GM19468 (cell line): ENCODE measurements around the gene MROH2B.

Experiments used
- ATAC-seq: cut with Tn5 transposase; IDR thresholded peaks from one replicate; pipeline ENCODE4 v1.9.1; 2021; ENCODE audit warnings: mild to moderate bottlenecking, moderate library complexity, moderate number of reproducible peaks; ENCODE audit not compliant: unreplicated experiment; ENCODE audit errors: extremely low read depth

The MROH2B gene

DNA sequence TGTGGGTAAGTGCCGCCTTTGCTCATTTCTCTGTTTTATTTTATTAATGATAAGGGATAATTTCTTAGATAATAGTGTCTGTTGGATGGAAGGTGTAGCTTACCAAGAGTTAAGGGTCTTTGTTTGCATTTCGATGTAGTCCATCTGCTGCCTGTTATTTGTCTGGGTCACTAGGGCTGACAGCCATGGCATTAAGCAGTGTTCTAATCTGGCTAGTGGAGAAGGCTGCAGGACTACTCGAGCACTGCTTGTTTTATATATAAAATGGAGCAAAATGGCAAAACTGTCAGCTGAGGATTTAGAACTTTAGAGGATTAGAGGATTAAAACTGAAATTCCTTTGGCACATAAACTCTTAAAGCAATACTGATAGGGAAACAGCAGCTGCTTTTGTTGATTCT is 94.3 kb downstream of the MROH2B start:
- ATAC-seq: no peak

DNA sequence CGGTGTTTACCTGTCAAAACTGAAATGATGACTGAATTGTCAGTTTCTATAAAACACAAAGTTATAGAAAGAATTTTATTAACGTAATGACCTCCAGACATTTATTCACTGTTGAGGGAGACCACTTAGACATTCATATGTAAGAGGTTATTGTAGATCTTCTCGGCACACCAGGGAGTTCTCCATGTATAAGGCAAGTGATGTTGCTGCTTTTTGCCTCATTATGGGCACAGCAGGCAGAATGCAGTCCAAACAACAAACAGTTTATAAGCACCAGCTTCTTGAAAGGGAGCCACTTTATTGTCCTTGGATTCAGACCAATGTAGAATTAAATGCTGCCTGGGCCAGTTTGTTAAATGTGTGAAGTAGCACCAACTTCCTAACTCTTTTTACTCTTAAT is 95.1 kb downstream of the MROH2B start:
- no peak for ATAC-seq

DNA sequence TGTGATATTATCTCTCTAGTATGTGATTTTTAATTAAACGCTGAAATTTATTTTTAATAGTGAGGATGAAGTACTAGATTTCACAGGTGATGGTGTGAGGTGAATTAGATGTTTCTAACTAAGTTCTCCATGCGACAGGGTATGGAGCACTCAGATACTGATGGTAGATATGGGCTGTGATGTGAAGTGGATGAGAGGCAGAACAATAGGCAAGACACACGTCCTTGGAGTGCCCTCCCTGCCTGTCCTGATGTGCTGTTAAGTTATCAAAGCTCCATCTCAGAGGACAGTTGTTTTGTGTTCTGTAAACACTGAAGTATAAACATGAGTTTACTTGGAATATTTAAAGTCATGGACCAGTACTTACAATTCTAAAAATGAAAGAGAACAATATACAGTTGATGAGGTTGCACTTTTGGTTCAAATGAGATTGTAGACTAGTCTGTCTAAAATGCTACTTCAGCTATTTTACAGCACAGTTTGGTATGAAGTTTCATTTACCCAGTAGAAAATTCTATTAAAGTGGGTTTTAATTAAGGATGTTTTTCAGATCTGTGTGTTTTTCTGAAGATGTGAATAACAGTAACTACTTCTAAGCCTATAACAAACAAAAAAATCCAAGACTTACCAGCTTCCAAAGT is 97.7 kb downstream of the MROH2B start:
- ATAC-seq: no peak

DNA sequence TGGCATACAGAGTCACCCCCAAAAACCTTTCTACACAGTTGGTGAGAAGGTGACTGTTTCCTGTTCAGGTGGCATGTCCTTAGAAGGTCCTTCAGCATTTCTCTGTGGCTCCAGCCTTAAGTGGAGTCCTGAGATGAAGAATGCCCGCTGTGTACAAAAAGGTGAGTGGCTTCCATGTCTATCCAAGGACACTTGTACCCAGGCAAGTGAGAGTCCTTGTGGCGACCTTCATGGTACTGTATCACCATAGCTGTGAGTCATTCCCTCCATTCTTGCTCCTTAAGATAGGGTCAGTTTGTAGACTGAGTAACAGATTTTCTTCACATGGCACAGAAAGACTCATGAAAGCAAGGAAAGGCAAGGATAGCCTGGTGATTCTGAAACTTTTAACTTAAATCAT is 98.7 kb downstream of the MROH2B start:
- ATAC-seq: no peak

DNA sequence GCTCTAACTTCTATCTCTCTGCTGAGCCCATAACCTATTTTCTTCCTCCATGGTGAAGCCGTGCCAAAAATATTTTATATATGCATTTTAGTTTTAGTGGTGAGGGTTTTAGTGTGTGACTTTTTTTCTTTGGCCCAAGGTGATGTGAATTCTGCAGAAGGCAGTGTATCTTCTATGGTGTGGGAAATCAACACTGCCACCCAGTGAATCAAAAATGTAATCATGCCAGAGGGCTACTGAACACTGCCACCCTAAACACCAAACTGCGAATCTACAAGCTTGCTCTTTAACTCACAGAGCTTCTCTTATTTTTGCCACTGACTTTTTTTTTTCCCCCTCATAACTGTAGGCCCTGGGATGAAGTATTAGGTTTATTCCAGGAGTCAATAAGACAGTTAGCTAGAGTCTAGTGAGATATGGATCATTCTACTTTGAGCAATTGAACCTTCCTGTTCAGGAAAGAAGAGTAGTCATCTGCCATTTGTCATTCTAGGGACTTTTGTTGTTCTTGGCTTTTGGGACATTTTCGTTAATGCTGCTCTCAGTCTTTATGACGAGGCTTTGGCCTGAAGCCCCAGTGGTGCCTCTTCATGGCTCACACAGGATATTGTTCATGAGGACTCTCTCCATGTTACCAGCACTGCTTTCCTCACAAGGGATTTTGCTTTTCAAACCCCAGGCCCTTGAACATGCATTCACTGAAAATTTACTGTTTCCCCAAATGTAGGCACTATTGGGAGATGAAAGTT is 108.8 kb downstream of the MROH2B start:
- no peak for ATAC-seq

DNA sequence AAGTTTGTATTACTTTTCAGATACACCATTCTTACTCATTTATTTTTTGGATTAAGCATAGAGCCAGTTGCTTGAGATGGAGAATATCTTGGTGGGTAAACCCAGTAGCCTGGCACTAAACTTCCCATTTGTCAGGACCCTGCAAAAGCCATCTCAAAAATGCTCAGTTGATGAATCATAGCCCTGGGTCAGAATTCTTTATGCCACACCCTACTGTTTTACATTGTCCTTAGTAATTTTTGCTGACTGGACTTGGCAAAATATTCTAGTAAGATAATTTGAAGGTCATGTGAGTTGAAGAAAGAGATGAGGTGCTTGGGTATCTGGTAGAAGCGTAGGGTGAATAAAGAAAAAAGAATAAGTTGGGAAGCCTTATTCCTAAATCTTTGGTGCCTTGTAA is 111.1 kb downstream of the MROH2B start:
- ATAC-seq: no peak

DNA sequence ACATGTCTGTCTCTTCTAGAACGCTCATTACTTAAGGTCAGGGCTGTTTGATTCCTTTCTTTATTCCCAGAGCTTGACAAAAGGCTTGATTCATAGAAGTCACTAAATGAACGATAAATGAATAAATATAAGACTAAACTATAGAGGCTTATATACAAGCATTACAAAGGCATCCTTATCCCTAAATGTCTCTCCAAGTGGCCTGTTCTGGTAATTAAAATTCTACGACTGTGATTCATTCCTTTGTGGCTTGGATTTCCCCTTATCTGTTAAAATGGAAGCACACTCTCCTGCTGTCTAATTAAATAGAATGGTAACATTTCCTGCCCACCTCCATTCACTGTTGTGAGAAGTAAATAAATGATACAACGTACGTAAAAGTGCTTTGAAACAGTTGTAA is 112.3 kb downstream of the MROH2B start:
- ATAC-seq: no peak

DNA sequence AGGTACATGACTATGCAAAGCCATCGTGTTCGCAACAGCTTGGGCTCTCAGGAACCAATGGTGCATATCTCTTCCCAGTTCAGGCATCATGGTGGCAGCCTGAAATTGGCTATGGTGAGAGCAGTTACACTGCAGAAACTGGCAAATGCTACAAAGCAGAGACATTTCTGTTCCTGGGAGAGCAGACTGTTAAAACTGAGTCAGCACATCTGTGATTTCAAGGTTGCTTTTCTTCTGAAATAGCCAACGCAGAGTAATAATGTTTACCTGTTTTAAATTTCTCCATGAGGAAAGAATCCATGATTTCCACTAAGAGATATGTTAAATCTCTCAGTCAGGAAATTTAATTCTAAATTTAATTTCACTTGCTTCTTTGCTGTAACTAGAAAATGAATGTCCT is 114.1 kb downstream of the MROH2B start:
- ATAC-seq: no peak

DNA sequence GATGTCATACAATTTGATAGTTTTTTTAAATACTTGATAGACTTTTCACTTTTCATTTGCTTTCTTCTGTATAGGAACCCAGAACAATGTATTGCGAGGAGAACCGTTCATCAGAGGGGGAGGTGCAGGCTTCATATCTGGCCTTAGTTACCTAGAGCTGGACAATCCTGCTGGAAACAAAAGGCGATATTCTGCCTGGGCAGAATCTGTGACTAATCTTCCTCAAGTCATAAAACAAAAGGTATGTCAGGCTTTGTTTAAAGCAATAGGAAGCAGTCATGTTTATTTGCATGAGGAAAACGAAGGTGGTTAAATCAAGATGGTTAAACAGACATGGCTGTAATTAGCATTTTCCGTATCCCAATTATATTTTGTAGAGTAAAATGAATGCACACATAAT is 115.8 kb downstream of the MROH2B start:
- ATAC-seq: no peak
